Thoracic aorta (tissue), 2 donors: ENCODE results near the gene UQCRC1. TPM values are rescaled to one million over a fixed set of nuclear protein-coding genes. Genes with fewer than 3 reads are reported as not detected.

Source experiments
- ATAC-seq: fragments of 150-250 bp; one replicate; pipeline ENCODE4 v1.8.0; 2017; ENCODE audit warnings: low read depth; ENCODE audit not compliant: insufficient number of reproducible peaks, low FRiP score
- DNase-seq: peaks from one replicate; pipeline ENCODE4 v3.0.0-alpha.2; 2020; ENCODE audit warnings: low spot score
- H3K27ac ChIP-seq, 2 donors: fragments of 200-600 bp; sonication (generic); 1 replicate in 1 of 2; 2 replicates in 1 of 2; pipeline ENCODE4 v1.5.1; 2016; ENCODE audit warnings: mild to moderate bottlenecking in 2 of 2, moderate library complexity in 2 of 2
- H3K27me3 ChIP-seq: fragments of 200-600 bp; sonication (generic); replicated peaks from 2 replicates; pipeline ENCODE4 v1.6.0; 2016; ENCODE audit warnings: mild to moderate bottlenecking; ENCODE audit not compliant: insufficient read depth
- H3K36me3 ChIP-seq: fragments of 200-600 bp; sonication (generic); one replicate; pipeline ENCODE4 v1.5.1; 2016
- H3K4me1 ChIP-seq, 2 donors: fragments of 200-600 bp; sonication (generic); 1 replicate in 1 of 2; 2 replicates in 1 of 2; pipeline versions ENCODE4 v1.5.1 to v1.6.0; 2016; ENCODE audit warnings: low read depth in 2 of 2, mild to moderate bottlenecking in 1 of 2; ENCODE audit not compliant: control insufficient read depth in 1 of 2
- H3K4me3 ChIP-seq: fragments of 200-600 bp; sonication (generic); 2 replicates; pipeline ENCODE4 v1.5.1; 2016; ENCODE audit warnings: mild to moderate bottlenecking
- H3K9me3 ChIP-seq: fragments of 200-600 bp; sonication (generic); 2 replicates; pipeline ENCODE4 v1.5.1; 2016
- CTCF ChIP-seq: fragments of 200-600 bp; sonication (generic); IDR thresholded peaks from one replicate; pipeline ENCODE4 v1.5.1; 2019; ENCODE audit warnings: antibody characterized with exemption
- total RNA-seq, 2 donors: library from RNA; depleted of rRNA; stranded (reverse); fragments of >200 nt; gene quantifications; one replicate each; pipeline versions ENCODE4 v1.1.0 to v1.2.3, GENCODE V29; 2016

Gene UQCRC1
- total RNA-seq, 2 donors from 2014 or later = 226 to 234 TPM

GRCh38 chr3:48631516-48632448 is 22.3 kb upstream of the UQCRC1 start:
- no peak for TF ChIP-seq CTCF
- Histone ChIP-seq H3K4me3 (no peak overlapping the region), H3K36me3 (peaks cover 55% of the 10 kb centered on the region), H3K4me1 (peaks cover 15 to 34% of the 10 kb centered on the region in 2 donors), H3K27me3 (no peaks in the 10 kb centered on the region), H3K27ac (no peak overlapping the region), H3K9me3 (no peaks in the 10 kb centered on the region)
- ATAC-seq (no peak), DNase-seq (no peak)

GRCh38 chr3:48630833-48631232 is 21.4 kb upstream of the UQCRC1 start:
- no peak for DNase-seq
- no peak for ATAC-seq
- H3K27me3 ChIP-seq = no peaks in the 10 kb centered on the region
- no peaks in the 10 kb centered on the region for H3K9me3 ChIP-seq
- H3K27ac ChIP-seq = no peak overlapping the region
- H3K36me3 ChIP-seq = peaks cover 65% of the 10 kb centered on the region
- no peak for TF ChIP-seq CTCF
- H3K4me3 ChIP-seq = no peak overlapping the region
- peaks cover 9 to 24% of the 10 kb centered on the region in 2 donors for H3K4me1 ChIP-seq

- Histone ChIP-seq H3K9me3 (no peaks in the 10 kb centered on the region), H3K4me3 (no peak overlapping the region), H3K4me1 (peaks cover 9 to 23% of the 10 kb centered on the region in 2 donors), H3K27me3 (no peaks in the 10 kb centered on the region), H3K36me3 (peaks cover 69% of the 10 kb centered on the region), H3K27ac (no peak overlapping the region)
- no peak for DNase-seq
- TF ChIP-seq CTCF = no peak
- no peak for ATAC-seq
Measured at GRCh38 chr3:48630407-48630806, 21.0 kb upstream of the UQCRC1 start.

GRCh38 chr3:48629894-48630293 is 20.4 kb upstream of the UQCRC1 start:
- no peak for ATAC-seq
- DNase-seq = no peak

More at GRCh38 chr3:48629894-48630293, 20.4 kb upstream of the UQCRC1 start:
- H3K36me3 ChIP-seq = peaks cover 74% of the 10 kb centered on the region
- no peaks in the 10 kb centered on the region for H3K9me3 ChIP-seq
- no peak overlapping the region for H3K27ac ChIP-seq
- TF ChIP-seq CTCF = no peak
- H3K4me1 ChIP-seq = peaks cover 9 to 23% of the 10 kb centered on the region in 2 donors
- no peak overlapping the region for H3K4me3 ChIP-seq
- no peaks in the 10 kb centered on the region for H3K27me3 ChIP-seq
